DOHH2 (cell line): ENCODE data around the gene FKBP1A.

ENCODE experiments used
- H3F3A ChIP-seq: fragments of 200-600 bp; sonication (generic), shearing (Covaris generic); 2 replicates; pipeline ENCODE4 v1.6.0; 2016; ENCODE audit warnings: antibody characterized with exemption, mild to moderate bottlenecking; ENCODE audit not compliant: control insufficient read depth, insufficient read depth
- H3K27ac ChIP-seq: fragments of 200-600 bp; sonication (generic); 2 replicates; pipeline ENCODE4 v1.5.1; 2014; ENCODE audit warnings: low read depth, mild to moderate bottlenecking, low read length, moderate library complexity
- H3K27me3 ChIP-seq: fragments of 200-600 bp; sonication (generic); 2 replicates; pipeline ENCODE4 v1.6.1; 2014; ENCODE audit warnings: mild to moderate bottlenecking, low read length, mixed read lengths; ENCODE audit not compliant: control insufficient read depth
- H3K36me3 ChIP-seq: fragments of 200-600 bp; sonication (generic); 2 replicates; pipeline ENCODE4 v1.6.1; 2014; ENCODE audit warnings: mild to moderate bottlenecking, low read length, moderate library complexity, mixed read lengths; ENCODE audit not compliant: control insufficient read depth
- H3K4me1 ChIP-seq: fragments of 200-600 bp; sonication (generic); 2 replicates; pipeline ENCODE4 v1.6.1; 2014; ENCODE audit warnings: mild to moderate bottlenecking, low read length, mixed read lengths; ENCODE audit not compliant: control insufficient read depth
- H3K4me2 ChIP-seq: fragments of 200-600 bp; sonication (generic); 2 replicates; pipeline ENCODE4 v1.6.0; 2014; ENCODE audit warnings: mild to moderate bottlenecking, low read length, moderate library complexity
- H3K4me3 ChIP-seq: fragments of 200-600 bp; sonication (generic); 2 replicates; pipeline ENCODE4 v1.5.1; 2014; ENCODE audit warnings: mild to moderate bottlenecking, low read length, mixed read lengths
- H3K79me2 ChIP-seq: fragments of 200-600 bp; sonication (generic); 2 replicates; pipeline ENCODE4 v1.6.1; 2014; ENCODE audit warnings: mild to moderate bottlenecking, low read length, mixed read lengths; ENCODE audit not compliant: control insufficient read depth
- H3K9me2 ChIP-seq: fragments of 200-600 bp; sonication (generic); replicated peaks from 2 replicates; pipeline ENCODE4 v1.6.1; 2014; ENCODE audit warnings: mild to moderate bottlenecking, low read length, mixed read lengths; ENCODE audit not compliant: control insufficient read depth
- H3K9me3 ChIP-seq: fragments of 200-600 bp; sonication (generic); 2 replicates; pipeline ENCODE4 v1.6.1; 2014; ENCODE audit warnings: antibody characterized with exemption, low read length, mixed read lengths; ENCODE audit not compliant: control insufficient read depth, insufficient read depth
- H4K20me1 ChIP-seq: fragments of 200-600 bp; sonication (generic); 2 replicates; pipeline ENCODE4 v1.6.0; 2014; ENCODE audit warnings: low read depth, mild to moderate bottlenecking, antibody characterized with exemption, low read length, moderate library complexity; ENCODE audit not compliant: control insufficient read depth, insufficient read depth
- EZH2phosphoT487 ChIP-seq: fragments of 200-600 bp; sonication (generic); IDR thresholded peaks from 2 replicates; pipeline ENCODE4 v1.6.1; 2017; ENCODE audit warnings: borderline replicate concordance, mild to moderate bottlenecking, antibody characterized with exemption, low read length, moderate library complexity, mixed read lengths
- TF ChIP-seq, protein P1 (sequence below): fragments of 200-600 bp; sonication (generic); IDR thresholded peaks from one replicate; pipeline ENCODE4 v1.5.1; 2014; ENCODE audit warnings: antibody characterized with exemption, mild to moderate bottlenecking, low read depth, low read length; ENCODE audit not compliant: poor library complexity, severe bottlenecking

The FKBP1A gene

DNA sequence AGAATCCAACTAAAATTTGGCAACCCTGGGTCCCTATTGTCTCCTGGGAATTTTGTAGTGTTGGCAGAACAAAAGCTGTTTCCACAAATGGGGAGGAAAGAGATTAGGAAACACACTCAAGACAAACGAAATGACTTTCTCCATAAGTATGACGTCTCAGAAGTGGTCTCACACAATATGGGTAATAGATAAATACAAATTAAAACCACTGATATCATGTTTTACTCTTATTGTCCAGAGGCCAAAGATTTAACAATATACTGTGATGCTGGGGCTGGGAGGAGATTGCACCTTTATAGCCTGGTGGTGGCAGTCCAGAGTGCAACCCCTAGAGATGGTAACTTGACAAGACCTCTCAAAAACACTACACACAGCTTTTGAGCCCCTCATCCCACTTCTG, 18.6 kb downstream of the FKBP1A start:
- Histone ChIP-seq H3K4me3 (no peak overlapping the region), H3K27me3 (no peaks in the 10 kb centered on the region), H3K27ac (no peak overlapping the region), H3K36me3 (peaks cover 84% of the 10 kb centered on the region), H3K79me2 (peaks cover 64% of the 10 kb centered on the region), H3F3A (no peaks in the 10 kb centered on the region), H3K9me2 (no peaks in the 10 kb centered on the region), H3K9me3 (no peaks in the 10 kb centered on the region), H3K4me1 (peaks cover 32% of the 10 kb centered on the region), H4K20me1 (peaks cover 35% of the 10 kb centered on the region), H3K4me2 (no peak overlapping the region)
- TF ChIP-seq EZH2phosphoT487, result no peak
- TF ChIP-seq, protein P1, sequence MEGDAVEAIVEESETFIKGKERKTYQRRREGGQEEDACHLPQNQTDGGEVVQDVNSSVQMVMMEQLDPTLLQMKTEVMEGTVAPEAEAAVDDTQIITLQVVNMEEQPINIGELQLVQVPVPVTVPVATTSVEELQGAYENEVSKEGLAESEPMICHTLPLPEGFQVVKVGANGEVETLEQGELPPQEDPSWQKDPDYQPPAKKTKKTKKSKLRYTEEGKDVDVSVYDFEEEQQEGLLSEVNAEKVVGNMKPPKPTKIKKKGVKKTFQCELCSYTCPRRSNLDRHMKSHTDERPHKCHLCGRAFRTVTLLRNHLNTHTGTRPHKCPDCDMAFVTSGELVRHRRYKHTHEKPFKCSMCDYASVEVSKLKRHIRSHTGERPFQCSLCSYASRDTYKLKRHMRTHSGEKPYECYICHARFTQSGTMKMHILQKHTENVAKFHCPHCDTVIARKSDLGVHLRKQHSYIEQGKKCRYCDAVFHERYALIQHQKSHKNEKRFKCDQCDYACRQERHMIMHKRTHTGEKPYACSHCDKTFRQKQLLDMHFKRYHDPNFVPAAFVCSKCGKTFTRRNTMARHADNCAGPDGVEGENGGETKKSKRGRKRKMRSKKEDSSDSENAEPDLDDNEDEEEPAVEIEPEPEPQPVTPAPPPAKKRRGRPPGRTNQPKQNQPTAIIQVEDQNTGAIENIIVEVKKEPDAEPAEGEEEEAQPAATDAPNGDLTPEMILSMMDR, result no peak

GRCh38 chr20:1373614-1374013, 19.2 kb downstream of the FKBP1A start:
- Histone ChIP-seq H3K27ac (no peak overlapping the region), H3K9me2 (no peaks in the 10 kb centered on the region), H3K4me3 (no peak overlapping the region), H3K79me2 (peaks cover 58% of the 10 kb centered on the region), H3K27me3 (no peaks in the 10 kb centered on the region), H3K9me3 (no peaks in the 10 kb centered on the region), H4K20me1 (peaks cover 33% of the 10 kb centered on the region), H3F3A (no peaks in the 10 kb centered on the region), H3K4me1 (peaks cover 26% of the 10 kb centered on the region), H3K36me3 (peaks cover 81% of the 10 kb centered on the region), H3K4me2 (no peak overlapping the region)
- TF ChIP-seq EZH2phosphoT487, result no peak
- TF ChIP-seq, protein P1, result no peak

GRCh38 chr20:1373036-1373435, 19.8 kb downstream of the FKBP1A start:
- no peaks in the 10 kb centered on the region for H3F3A ChIP-seq
- H3K79me2 ChIP-seq, result peaks cover 52% of the 10 kb centered on the region
- H3K9me3 ChIP-seq, result no peaks in the 10 kb centered on the region
- H3K4me3 ChIP-seq, result no peak overlapping the region
- no peaks in the 10 kb centered on the region for H3K27me3 ChIP-seq
- peaks cover 31% of the 10 kb centered on the region for H4K20me1 ChIP-seq
- H3K4me1 ChIP-seq, result peaks cover 20% of the 10 kb centered on the region
- H3K9me2 ChIP-seq, result no peaks in the 10 kb centered on the region
- no peak for TF ChIP-seq EZH2phosphoT487
- TF ChIP-seq, protein P1, result no peak
- H3K36me3 ChIP-seq, result peaks cover 79% of the 10 kb centered on the region
- H3K4me2 ChIP-seq, result no peak overlapping the region
- H3K27ac ChIP-seq, result no peak overlapping the region
